A549 (cell line): Measurements from ENCODE around the gene DLGAP1.
"Not testable (repeated sequence)": the region's sequence is repeated elsewhere in the genome, so short reads cannot be mapped to it uniquely, and the experiment has no call there.

Source experiments
- CBX8 ChIP-seq: fragments of 200-600 bp; sonication (generic); IDR thresholded peaks from 2 replicates; pipeline ENCODE4 v1.6.1; 2016
- CTCF ChIP-seq: fragments of >200 bp; sonication (Bioruptor Twin); formaldehyde crosslinking; IDR thresholded peaks from 3 replicates; pipeline ENCODE4 v1.5.1; 2016
- ELK1 ChIP-seq: fragments of 150-350 bp; IDR thresholded peaks from 2 replicates; pipeline ENCODE4 v1.6.1; 2014; ENCODE audit warnings: low read depth, mild to moderate bottlenecking, low read length
- ESRRA ChIP-seq: fragments of 150-350 bp; IDR thresholded peaks from 2 replicates; pipeline ENCODE4 v1.6.1; 2014; ENCODE audit warnings: mild to moderate bottlenecking, low read length, borderline replicate concordance
- HOXB13 ChIP-seq: fragments of 250-450 bp; sonication (Bioruptor Pico); IDR thresholded peaks from 2 replicates; pipeline ENCODE4 v1.5.0; 2020; ENCODE audit warnings: low read depth, mild to moderate bottlenecking, moderate library complexity
- NFE2L2 ChIP-seq: fragments of 150-350 bp; conservative IDR thresholded peaks from 2 replicates; pipeline ENCODE4 v1.6.1; 2014; ENCODE audit warnings: low read length
- POLR2A ChIP-seq: IDR thresholded peaks from 2 replicates; pipeline ENCODE4 v1.6.1; 2012; ENCODE audit warnings: mild to moderate bottlenecking, low read length
- REST ChIP-seq: fragments of 200-600 bp; sonication (generic); IDR thresholded peaks from 2 replicates; pipeline ENCODE4 v1.6.1; 2016; ENCODE audit warnings: antibody characterized with exemption, mild to moderate bottlenecking, moderate library complexity
- RNF2 ChIP-seq: fragments of 200-600 bp; sonication (generic); IDR thresholded peaks from 2 replicates; pipeline ENCODE4 v1.6.1; 2016; ENCODE audit warnings: low read depth, mild to moderate bottlenecking, antibody characterized with exemption, moderate library complexity, borderline replicate concordance

- TF ChIP-seq CTCF; CBX8; POLR2A; HOXB13 (CRISPR knock-in tag); RNF2; NFE2L2; ELK1; REST; ESRRA: not testable (repeated sequence)
These were observed 871.8 kb downstream of the DLGAP1 start for GRCh38 chr18:3583106-3583872.
